Measurements from ENCODE around the gene DNM3. TPM values are rescaled to one million over a fixed set of nuclear protein-coding genes. Genes with fewer than 3 reads are reported as not detected.

The DNM3 gene
- total and polyA plus RNA-seq, 2 of the 8 experiments (the other 6 are each of a cell fraction or from before 2014, with no cell fraction given): 2.0 to 8.5 TPM

DNA sequence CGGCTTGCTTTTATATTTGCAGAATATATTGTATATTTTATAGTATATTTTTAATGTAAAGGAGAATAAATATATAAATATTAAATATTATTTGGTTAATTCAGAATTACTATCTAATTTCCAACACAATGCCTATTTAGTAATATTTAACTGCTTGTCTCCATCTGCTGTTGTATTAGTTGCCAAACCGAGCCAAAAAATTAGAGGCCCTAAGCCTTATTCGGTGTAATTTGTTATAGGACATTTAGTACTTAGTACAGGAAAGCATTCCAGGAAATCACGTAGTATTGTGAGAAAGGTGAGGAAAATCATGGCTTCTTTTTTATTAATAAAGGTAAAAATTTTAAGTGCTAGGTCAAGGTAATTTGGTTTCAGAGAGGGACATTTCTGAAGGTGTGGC is 93.8 kb downstream of the DNM3 start:
- Histone ChIP-seq H3K27me3 (replicated peaks in 1 of 4; ENCODE audit: control insufficient read depth in 3 of 4, extremely low read depth in 1 of 4, insufficient read depth in 3 of 4, low read length in 3 of 4) (no peaks in the 10 kb centered on the region), H4K5ac (ENCODE audit: insufficient read length, low read depth, low read length) (no peak overlapping the region), H3K4me3 (ENCODE audit: extremely low read depth in 1 of 4, insufficient read depth in 2 of 4, low read depth in 3 of 4, low read length in 4 of 4) (no peak overlapping the region), H2AK5ac (ENCODE audit: low read depth, low read length) (no peak overlapping the region), H3K4me2 (ENCODE audit: insufficient read depth in 1 of 2, low read depth in 2 of 2, low read length in 2 of 2) (no peak overlapping the region), H4K91ac (replicated peaks; ENCODE audit: insufficient read length, low read length) (no peak overlapping the region), H3K23me2 (ENCODE audit: low read depth, low read length) (no peaks in the 10 kb centered on the region), H2BK120ac (replicated peaks; ENCODE audit: low read depth, low read length) (no peak overlapping the region), H3K14ac (ENCODE audit: insufficient read length) (no peak overlapping the region), H3K9me3 (ENCODE audit: insufficient read depth in 2 of 2, low read depth in 1 of 2, low read length in 1 of 2) (no peaks in the 10 kb centered on the region), H4K20me1 (replicated peaks in 1 of 2; ENCODE audit: control insufficient read depth in 1 of 2, insufficient read depth in 2 of 2, low read length in 2 of 2) (no peaks in the 10 kb centered on the region), H3K79me2 (ENCODE audit: control insufficient read depth in 1 of 2, insufficient read depth in 2 of 2, low read length in 2 of 2) (no peaks in the 10 kb centered on the region), H3K36me3 (ENCODE audit: control insufficient read depth in 2 of 4, insufficient read depth in 4 of 4, low read length in 3 of 4) (no peaks in the 10 kb centered on the region), H2AFZ (ENCODE audit: low read length) (no peak overlapping the region), H2BK20ac (ENCODE audit: low read length) (no peak overlapping the region), H3K9ac (replicated peaks in 1 of 4; ENCODE audit: extremely low read depth in 1 of 4, low read depth in 3 of 4, low read length in 3 of 4) (no peak overlapping the region), H3K18ac (ENCODE audit: extremely low read depth, low read length) (no peak overlapping the region), H3K27ac (ENCODE audit: low read depth, low read length) (no peak overlapping the region), H2BK12ac (ENCODE audit: low read depth, low read length) (no peak overlapping the region), H3K56ac (replicated peaks; ENCODE audit: insufficient read length, low read depth, low read length) (no peak overlapping the region), H3K4me1 (replicated peaks in 1 of 4; ENCODE audit: control insufficient read depth in 3 of 4, insufficient read depth in 4 of 4, low read length in 3 of 4) (peaks cover 0 to 16% (median 3%) of the 10 kb centered on the region in 4 experiments; a peak in 3 of 7 replicates), H2BK5ac (ENCODE audit: low read depth, low read length) (no peak overlapping the region), H2BK15ac (ENCODE audit: low read length) (no peak overlapping the region), H3K4ac (replicated peaks; ENCODE audit: insufficient read length, low read depth, low read length) (no peak overlapping the region), H4K8ac (ENCODE audit: extremely low read depth, insufficient read depth, low read length) (no peak overlapping the region), H3K79me1 (ENCODE audit: low read depth, low read length) (no peaks in the 10 kb centered on the region), H3K23ac (ENCODE audit: insufficient read length) (no peak overlapping the region)
- no peak for DNase-seq (ENCODE audit: low read depth in 1 of 2, low spot score in 2 of 2)
- CTCF ChIA-PET (ENCODE audit: partially characterized antibody): interaction anchor here (0.9 kb wide), 1 partner anchor 134 kb away, joined by 3 read pairs; no protein-coding TSS in a partner anchor
- 88% methylated on average over 4 of the region's 4 CpGs; no CpG with 5 or more reads in 1 of the 2 experiments for WGBS, 2 experiments (ENCODE audit: extremely low coverage in 1 of 2, insufficient coverage in 1 of 2, insufficient read length in 1 of 2, insufficient replicate concordance in 2 of 2, low coverage in 1 of 2, low lambda C conversion rate in 2 of 2, missing lambda C conversion rate in 1 of 2)
- TF ChIP-seq CREB1 (IDR thresholded peaks at IDR 0.05): no peak
- TF ChIP-seq FOSL1 (IDR thresholded peaks at IDR 0.05; ENCODE audit: insufficient read depth, low read depth, low read length): no peak
- no peak for TF ChIP-seq SIRT6 (IDR thresholded peaks at IDR 0.05; ENCODE audit: low read length)
- TF ChIP-seq CTCF (IDR thresholded peaks at IDR 0.05; ENCODE audit: control extremely low read depth in 1 of 3, insufficient read depth in 1 of 3, low read depth in 1 of 3, low read length in 3 of 3): no peak
- no peak for TF ChIP-seq TAF1 (IDR thresholded peaks at IDR 0.05; ENCODE audit: low read depth, low read length)
- POLR2A ChIA-PET (ENCODE audit: partially characterized antibody): interaction anchor here (1.6 kb wide), 1 partner anchor 10 kb away, joined by 3 read pairs; no protein-coding TSS in a partner anchor
- no peak for FAIRE-seq

All from H1 (cell line).